Rectal smooth muscle tissue (tissue), 1 donor: ENCODE results near the gene EHD1.

Source experiments
- H3K27ac ChIP-seq: one replicate; pipeline ENCODE4 v1.7.0; 2013; ENCODE audit warnings: low read depth, low read length, inconsistent platforms
- H3K27me3 ChIP-seq: one replicate; pipeline ENCODE4 v1.7.0; 2013; ENCODE audit warnings: low read length; ENCODE audit not compliant: control insufficient read depth, insufficient read depth
- H3K36me3 ChIP-seq: one replicate; pipeline ENCODE4 v1.7.0; 2013; ENCODE audit warnings: low read length; ENCODE audit not compliant: control insufficient read depth, insufficient read depth
- H3K4me1 ChIP-seq: one replicate; pipeline ENCODE4 v1.7.0; 2013; ENCODE audit warnings: low read length; ENCODE audit not compliant: control insufficient read depth, insufficient read depth
- H3K4me3 ChIP-seq: one replicate; pipeline ENCODE4 v1.7.0; 2013; ENCODE audit warnings: low read length
- H3K9ac ChIP-seq: one replicate; pipeline ENCODE4 v1.7.0; 2013; ENCODE audit warnings: low read length

EHD1 gene

DNA sequence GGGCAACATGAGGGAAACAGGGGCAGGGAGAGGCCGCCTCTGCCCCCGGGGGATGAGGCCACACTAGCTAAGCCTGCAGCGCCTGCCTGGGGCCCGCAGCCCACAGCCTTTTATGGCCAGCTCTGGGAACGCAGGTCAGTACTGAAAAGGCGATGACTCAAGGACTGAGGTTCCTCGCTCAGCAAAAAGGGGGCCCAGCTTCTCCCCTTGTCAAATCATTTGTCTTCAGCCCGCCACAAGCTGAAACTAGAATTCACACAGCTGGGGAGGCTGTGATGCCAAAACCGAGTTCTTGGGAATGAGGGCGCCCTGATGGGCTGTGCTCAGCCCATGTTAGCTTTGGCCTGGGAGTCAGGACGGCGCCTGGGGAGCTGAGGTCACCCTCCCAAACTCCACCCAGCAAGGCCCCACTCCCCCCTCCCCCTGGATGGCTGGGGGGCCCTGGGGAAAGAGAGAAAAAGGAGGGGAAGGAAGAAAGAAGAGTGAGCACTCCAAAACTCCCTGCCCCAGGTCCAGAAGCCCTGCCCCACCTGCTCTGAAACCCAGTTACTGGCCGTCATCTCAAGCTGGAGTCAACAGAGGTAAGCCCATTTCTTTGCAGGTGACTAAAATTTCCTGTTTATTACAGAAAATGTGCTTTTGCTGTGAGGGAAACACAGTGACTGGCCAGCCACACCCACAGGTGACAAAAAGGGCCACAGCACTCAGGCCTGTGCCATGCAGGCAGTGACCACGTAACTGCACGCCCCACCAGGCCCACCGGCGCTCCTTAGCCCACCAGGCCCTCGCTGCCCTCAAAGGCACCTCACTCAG, 13.7 kb downstream of the EHD1 start:
- Histone ChIP-seq H3K9ac (peak overlapping the region; percentile 8), H3K36me3 (peaks cover 3% of the 10 kb centered on the region), H3K4me1 (peaks cover 52% of the 10 kb centered on the region), H3K27ac (peak overlapping the region; percentile 95), H3K27me3 (no peaks in the 10 kb centered on the region), H3K4me3 (peak overlapping the region; percentile 54)

DNA sequence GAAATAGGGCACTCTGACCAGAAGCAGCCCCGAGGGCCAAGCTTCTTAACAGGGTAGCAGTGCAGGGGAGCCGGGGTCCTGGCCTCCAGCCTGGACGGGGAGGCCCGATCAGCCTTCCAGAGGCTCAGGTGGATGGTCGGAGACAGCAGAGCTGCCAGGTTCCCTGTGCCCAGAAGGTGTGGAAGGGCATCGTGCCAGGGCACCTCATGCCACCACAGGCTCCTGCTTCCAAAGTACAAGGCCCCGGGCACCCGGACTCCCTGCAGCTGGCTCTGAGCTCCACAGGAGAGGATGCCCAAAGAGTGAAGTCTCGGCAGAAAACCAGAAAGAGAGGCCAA, 14.3 kb downstream of the EHD1 start:
- no peaks in the 10 kb centered on the region for H3K27me3 ChIP-seq
- peak overlapping the region; percentile 95 for H3K27ac ChIP-seq
- H3K4me1 ChIP-seq, result peaks cover 46% of the 10 kb centered on the region
- H3K9ac ChIP-seq, result no peak overlapping the region
- H3K4me3 ChIP-seq, result peak overlapping the region; percentile 34
- H3K36me3 ChIP-seq, result peaks cover 9% of the 10 kb centered on the region

DNA sequence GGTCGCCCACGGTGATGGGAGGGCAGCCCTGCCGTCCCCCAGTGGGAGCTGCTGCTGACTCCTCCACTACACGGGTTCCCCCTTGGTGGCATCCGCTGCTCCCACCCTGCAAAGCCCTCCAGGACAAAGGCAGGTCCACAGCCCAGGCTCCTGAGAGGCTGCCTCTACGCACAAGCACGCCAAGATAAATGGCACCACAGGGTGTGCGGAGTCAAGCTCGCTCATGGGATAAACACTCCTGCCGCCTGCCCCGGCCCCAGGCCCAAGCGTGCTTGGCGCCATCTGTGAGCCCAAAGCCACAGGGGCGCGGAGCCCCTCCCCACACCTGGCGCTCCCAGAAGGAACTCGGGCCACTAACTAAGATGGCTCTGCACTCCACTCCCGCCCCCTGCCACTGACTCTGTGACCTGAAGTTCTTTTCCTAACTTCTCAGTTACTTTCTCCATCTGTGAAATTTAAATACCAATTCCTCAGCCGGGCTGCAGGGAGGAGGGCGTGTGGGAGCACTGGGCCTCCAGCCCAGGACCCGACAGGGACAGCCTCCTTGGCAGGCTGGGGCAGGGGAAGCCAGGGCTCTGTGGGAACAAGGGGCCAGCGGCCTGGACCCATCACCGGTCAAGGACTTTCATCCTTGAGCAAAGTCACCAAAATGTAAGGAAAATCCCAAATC, 14.9 kb downstream of the EHD1 start:
- H3K27me3 ChIP-seq, result no peaks in the 10 kb centered on the region
- H3K27ac ChIP-seq, result peak overlapping the region; percentile 95
- peaks cover 9% of the 10 kb centered on the region for H3K36me3 ChIP-seq
- H3K9ac ChIP-seq, result peak overlapping the region; percentile 32
- peak overlapping the region; percentile 34 for H3K4me3 ChIP-seq
- peaks cover 43% of the 10 kb centered on the region for H3K4me1 ChIP-seq

DNA sequence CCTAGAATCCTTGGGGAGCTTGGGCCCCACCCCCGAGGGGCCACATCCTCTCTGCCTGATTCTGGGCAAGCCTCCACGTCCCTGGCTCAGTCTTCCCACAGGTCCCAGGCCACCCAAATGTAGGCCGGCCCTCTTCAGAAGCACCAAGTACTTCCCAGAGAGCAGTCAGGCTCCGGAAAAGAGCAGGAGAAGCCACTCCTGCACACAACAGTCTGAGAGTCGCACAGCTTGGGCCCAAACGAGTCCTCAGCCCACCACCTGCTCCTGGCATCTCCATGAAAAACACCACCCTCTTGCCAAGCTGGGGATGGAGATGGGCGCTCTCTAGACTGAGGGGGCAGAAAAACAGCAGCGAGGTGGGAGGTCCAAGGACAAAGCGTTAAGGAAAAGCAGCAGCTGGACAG, 15.4 kb downstream of the EHD1 start:
- peaks cover 43% of the 10 kb centered on the region for H3K4me1 ChIP-seq
- H3K9ac ChIP-seq, result no peak overlapping the region
- peak overlapping the region; percentile 28 for H3K4me3 ChIP-seq

DNA sequence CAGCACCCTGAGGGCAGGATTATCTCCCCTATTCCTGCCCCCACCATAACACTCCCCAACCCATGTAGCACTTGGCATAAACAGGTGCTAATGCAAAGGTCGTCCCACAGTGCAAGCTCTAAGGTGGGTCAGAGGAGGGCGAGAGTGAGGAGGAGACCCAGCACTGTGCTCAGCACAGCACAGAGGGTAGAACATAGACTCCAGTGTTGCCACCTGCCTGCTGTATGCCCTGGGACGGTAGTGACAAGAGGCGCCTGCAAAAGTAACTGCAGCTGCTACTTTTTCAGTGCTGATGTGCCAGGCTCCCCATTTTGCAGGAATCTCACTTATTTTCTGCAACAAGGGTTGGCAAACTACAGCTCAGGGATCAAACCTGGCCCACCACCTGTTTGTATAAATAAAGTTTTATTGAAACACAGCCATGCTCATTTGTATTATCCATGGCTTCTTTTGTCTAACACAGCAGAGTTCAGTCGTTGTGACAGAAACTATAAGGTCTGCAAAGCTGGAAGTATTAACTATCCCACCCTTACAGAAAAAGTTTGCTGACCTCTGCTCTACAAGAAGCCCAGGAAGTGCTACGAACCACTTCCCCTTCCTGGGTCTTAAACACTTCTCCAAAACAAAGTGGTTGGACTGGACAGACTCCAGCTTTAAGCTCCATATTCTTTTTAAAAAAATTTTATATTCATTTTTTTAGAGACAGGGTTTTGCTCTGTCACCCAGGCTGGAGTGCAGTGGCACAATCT, 17.0 kb downstream of the EHD1 start:
- H3K36me3 ChIP-seq, result peaks cover 14% of the 10 kb centered on the region
- H3K27ac ChIP-seq, result peak overlapping the region; percentile 60
- H3K4me1 ChIP-seq, result peaks cover 48% of the 10 kb centered on the region
- H3K27me3 ChIP-seq, result no peaks in the 10 kb centered on the region
- H3K4me3 ChIP-seq, result no peak overlapping the region
- H3K9ac ChIP-seq, result no peak overlapping the region

More for the DNA sequence above, 15.4 kb downstream of the EHD1 start:
- no peaks in the 10 kb centered on the region for H3K27me3 ChIP-seq
- peak overlapping the region; percentile 95 for H3K27ac ChIP-seq
- H3K36me3 ChIP-seq, result peaks cover 9% of the 10 kb centered on the region

DNA sequence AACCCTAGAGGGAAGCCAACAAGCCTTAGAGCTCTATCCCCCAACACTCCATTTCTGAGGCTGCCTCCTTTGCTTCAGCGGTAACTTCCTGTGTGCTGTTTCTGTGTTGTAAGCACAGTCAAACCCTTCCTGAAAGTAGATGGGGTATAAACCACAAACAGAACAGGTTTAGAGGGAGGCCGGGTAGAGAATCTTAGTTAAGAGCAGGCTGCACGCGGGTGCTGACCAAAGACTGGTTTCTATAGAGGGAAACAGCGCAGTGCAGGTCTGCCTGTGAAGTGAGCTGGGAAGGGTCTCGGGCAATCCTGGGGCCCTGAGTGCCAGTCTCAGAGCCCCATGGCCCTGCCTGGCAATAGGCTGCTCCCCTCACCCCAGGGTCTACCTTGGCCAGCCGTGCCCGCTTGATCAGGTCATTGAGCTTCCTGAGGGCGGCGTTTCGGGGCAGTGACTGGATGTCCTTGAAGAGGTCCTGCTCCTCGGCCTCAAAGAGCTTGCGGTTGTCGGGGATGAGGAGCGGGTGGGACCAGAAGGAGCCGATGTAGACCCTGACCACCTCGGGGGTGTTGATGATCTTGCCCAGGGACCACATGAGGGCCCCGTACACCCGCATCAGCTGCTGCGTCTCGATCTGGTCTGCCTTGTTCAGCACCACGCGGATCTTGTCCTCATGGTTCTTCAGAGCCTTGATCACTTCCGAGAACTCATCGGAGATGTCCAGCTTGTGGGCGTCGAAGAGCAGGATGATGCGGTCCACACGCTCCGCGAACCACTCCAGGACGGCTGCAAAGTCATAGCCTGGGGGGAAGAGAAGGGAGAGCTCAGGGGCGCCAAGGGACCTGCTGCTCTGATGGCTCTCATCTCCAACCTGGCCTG, 18.6 kb downstream of the EHD1 start:
- H3K27ac ChIP-seq, result peak overlapping the region; percentile 16
- H3K4me3 ChIP-seq, result no peak overlapping the region
- H3K27me3 ChIP-seq, result no peaks in the 10 kb centered on the region
- H3K4me1 ChIP-seq, result peaks cover 49% of the 10 kb centered on the region
- no peak overlapping the region for H3K9ac ChIP-seq
- H3K36me3 ChIP-seq, result peaks cover 16% of the 10 kb centered on the region

DNA sequence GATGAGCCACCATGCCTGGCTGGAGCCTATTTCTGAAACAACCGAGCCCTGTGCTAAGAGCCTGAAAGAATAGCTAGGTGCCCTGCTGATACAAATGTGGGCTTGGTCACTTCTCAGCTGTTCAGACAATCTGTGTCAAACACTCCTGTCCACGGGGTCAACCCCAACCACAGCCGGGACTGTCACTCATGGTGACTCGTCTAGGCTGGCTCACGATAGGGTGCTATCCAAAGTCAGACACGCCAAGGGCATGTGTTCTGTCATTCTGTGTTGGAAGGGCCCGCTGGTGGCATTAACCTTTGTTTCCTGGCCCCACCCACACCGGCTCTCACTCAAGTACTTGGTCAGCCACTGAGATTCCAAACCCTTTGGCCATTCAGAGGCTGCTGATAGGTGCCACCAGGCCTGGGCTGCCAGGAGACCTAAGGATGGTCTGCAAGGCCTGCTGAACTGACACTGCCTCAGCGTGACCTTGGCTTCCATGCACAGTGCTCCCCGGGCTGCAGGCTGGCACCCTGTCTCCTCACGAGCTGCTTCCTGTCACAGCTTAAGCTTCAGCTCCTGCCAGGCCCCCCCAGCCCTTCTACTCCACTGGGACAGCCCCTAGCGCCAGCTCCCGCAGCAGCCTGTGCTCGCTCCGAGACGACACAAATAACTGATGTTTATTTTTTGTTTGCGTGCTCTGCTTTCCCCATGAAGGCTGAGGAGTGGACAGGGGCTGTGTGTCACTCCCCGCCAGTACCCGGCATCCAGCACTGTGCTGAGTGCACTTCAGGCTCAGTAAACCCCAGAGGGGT, 19.8 kb downstream of the EHD1 start:
- Histone ChIP-seq H3K27me3 (no peaks in the 10 kb centered on the region), H3K4me1 (peaks cover 42% of the 10 kb centered on the region), H3K9ac (no peak overlapping the region), H3K4me3 (peak overlapping the region; percentile 16), H3K36me3 (peaks cover 25% of the 10 kb centered on the region), H3K27ac (peak overlapping the region; percentile 34)

DNA sequence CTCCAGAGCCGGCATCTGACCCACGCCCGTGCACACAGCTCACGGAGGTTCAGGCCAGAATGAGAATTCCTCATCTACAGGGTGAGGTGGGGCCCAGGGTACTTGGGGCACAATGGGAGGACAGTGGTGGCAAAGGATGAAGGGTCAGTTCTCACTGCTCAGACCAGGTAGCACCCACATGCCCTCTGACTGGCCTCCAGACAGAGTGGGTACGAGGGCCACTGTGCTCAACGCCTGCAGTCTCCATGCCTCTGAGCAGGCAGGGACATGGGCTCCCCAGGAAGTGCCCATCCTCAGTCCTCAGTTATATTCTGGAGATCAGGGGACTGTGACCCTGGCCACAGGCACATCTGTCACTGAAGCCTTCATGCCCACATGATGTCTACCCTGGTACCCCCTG, 20.9 kb downstream of the EHD1 start:
- Histone ChIP-seq H3K27me3 (no peaks in the 10 kb centered on the region), H3K9ac (no peak overlapping the region), H3K4me1 (peaks cover 30% of the 10 kb centered on the region), H3K4me3 (no peak overlapping the region), H3K27ac (no peak overlapping the region), H3K36me3 (peaks cover 28% of the 10 kb centered on the region)

DNA sequence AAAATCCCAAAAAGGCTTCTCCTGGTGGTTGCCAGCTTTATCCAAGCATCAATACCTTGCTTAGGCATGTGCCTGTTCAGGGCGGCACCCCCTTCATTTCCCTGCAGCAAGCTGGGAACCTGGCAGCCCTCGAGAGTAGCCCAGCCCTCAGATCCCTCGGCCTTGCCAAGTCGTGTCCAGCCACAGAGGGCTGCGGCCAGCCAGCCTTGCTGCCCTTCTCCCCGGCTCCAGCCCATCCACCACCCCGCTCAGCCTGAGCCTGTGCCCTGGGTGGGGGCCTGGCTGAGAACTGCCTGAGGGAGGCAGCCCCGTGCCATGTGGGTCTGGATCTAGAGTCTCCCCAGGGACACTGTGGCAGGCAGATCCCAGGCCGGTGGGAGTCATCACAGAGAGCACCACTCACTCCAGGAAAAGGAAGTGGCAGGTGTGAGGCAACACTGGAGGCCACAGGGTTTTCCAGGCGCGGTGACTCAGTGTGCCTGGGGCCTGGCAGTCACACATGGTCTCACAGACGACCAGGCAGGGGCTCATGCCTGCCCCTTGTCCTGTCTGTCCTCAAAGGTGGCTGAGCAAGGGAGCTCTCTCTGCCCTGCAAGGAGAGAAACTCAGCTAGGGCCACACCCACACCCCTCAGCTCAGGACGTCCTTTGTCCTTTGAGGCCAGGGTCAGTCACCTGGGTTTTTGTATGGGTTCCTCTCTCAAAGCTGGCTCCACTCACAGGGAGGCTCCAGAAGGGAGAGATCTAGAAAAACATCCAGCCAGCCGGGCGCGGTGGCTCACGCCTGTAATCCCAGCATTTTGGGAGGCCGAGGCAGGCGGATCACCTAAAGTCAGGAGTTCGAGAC, 21.8 kb downstream of the EHD1 start:
- H3K4me1 ChIP-seq, result peaks cover 24% of the 10 kb centered on the region
- H3K4me3 ChIP-seq, result no peak overlapping the region
- peak overlapping the region; percentile 64 for H3K27ac ChIP-seq
- H3K27me3 ChIP-seq, result no peaks in the 10 kb centered on the region
- H3K9ac ChIP-seq, result no peak overlapping the region
- H3K36me3 ChIP-seq, result peaks cover 28% of the 10 kb centered on the region

DNA sequence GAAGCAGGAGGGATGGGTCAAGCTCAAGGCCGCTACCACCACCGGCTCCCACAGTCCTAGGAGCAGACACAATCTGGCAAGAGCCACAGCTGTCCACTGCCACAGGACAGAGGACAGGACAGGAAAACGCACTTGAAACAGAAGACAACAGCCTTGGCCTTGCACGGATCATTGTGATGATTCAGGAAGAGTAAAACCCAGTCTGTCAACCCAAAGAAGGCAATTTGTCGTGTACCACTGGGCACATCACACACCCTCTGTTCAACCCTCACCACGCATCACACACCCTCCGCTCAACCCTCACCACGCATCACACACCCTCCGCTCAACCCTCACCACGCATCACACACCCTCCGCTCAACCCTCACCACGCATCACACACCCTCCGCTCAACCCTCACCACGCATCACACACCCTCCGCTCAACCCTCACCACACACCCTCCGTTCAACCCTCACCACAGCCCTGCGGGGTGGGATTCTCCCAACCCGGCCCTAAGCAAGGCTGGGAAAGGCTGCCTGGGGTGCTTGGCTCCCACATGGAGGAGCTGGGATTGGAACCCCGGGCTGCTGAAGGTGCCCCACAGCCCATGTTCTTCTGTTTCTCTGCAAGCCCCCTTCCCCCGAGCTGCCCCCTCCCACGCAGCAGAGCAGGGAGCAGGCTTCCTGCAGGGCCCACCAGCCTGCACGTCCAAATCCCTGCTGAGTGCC, 22.7 kb downstream of the EHD1 start:
- H3K4me3 ChIP-seq, result peak overlapping the region; percentile 12
- H3K9ac ChIP-seq, result no peak overlapping the region
- peaks cover 28% of the 10 kb centered on the region for H3K36me3 ChIP-seq
- peaks cover 24% of the 10 kb centered on the region for H3K4me1 ChIP-seq
- no peaks in the 10 kb centered on the region for H3K27me3 ChIP-seq
- H3K27ac ChIP-seq, result peak overlapping the region; percentile 64
